Stimulated activated naive CD8-positive, alpha-beta T cell treated with anti-CD3 and anti-CD28 coated beads, Interleukin-15, Interleukin-2, amounts not matched to agents 100 ng/mL and 50 ng/mL, for 24 hours (primary cell): Measurements from ENCODE around the gene MMP19.
"Not testable (repeated sequence)": the region's sequence is repeated elsewhere in the genome, so short reads cannot be mapped to it uniquely, and the experiment has no call there.

Source experiments
- H3K27ac Mint-ChIP-seq: one replicate; pipeline ENCODE4 v1.8.0; 2021; ENCODE audit warnings: mild to moderate bottlenecking, mixed read lengths
- H3K27me3 Mint-ChIP-seq: one replicate; pipeline ENCODE4 v1.8.0; 2021; ENCODE audit warnings: mixed read lengths
- H3K36me3 Mint-ChIP-seq: one replicate; pipeline ENCODE4 v1.8.0; 2021; ENCODE audit warnings: low read depth, mixed read lengths
- H3K4me1 Mint-ChIP-seq: one replicate; pipeline ENCODE4 v1.8.0; 2021; ENCODE audit warnings: low read depth, mixed read lengths
- H3K4me3 Mint-ChIP-seq: one replicate; pipeline ENCODE4 v1.8.0; 2021; ENCODE audit warnings: mild to moderate bottlenecking, mixed read lengths
- H3K9me3 Mint-ChIP-seq: one replicate; pipeline ENCODE4 v1.8.0; 2021; ENCODE audit warnings: mixed read lengths

MMP19 gene

DNA sequence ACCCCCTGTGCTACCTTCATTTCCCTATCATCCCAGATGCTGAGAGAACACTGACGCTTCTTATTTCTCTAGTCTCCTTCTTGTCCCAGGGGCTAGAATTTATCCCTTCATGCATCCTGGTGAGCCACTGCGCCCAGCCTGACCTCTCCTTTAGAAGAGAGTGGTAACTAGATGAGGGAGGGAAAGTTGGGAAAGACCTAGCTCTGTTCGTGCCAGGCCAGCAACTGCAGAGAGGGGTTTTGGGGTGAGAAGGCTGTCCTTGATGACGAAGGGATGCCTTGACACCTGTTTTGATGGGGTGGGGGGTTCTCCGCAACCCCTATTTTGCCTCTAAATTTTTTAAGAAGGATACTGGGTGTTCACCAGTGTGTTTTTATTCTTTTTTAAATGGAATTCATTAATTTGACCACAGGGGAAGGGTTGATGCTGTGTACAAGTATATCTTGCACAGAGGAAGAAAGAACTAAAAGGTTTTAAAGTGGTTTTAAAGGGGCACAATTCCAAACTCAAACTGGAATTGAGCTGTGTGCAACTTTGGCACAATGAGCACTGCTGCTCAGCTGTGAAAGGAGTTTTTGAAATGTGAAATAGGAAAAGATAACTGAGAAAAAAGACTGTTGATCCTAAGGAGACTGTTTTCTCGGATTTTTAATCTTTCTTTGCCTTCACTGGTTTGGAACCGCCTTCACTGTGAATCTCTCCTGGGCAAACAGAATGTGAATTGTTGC is 7.0 kb upstream of the MMP19 start:
- Mint-ChIP-seq H3K4me1 (peaks cover 17% of the 10 kb centered on the region), H3K27me3 (no peaks in the 10 kb centered on the region), H3K9me3 (no peaks in the 10 kb centered on the region), H3K4me3 (no peak overlapping the region), H3K27ac (no peak overlapping the region), H3K36me3 (no peaks in the 10 kb centered on the region)

GRCh38 chr12:55847603-55848291 is 5.0 kb upstream of the MMP19 start:
- Mint-ChIP-seq H3K27me3 (no peaks in the 10 kb centered on the region), H3K4me3 (peak overlapping the region; percentile 32), H3K4me1 (peaks cover 17% of the 10 kb centered on the region), H3K9me3 (no peaks in the 10 kb centered on the region), H3K36me3 (no peaks in the 10 kb centered on the region), H3K27ac (peak overlapping the region; percentile 88)

DNA sequence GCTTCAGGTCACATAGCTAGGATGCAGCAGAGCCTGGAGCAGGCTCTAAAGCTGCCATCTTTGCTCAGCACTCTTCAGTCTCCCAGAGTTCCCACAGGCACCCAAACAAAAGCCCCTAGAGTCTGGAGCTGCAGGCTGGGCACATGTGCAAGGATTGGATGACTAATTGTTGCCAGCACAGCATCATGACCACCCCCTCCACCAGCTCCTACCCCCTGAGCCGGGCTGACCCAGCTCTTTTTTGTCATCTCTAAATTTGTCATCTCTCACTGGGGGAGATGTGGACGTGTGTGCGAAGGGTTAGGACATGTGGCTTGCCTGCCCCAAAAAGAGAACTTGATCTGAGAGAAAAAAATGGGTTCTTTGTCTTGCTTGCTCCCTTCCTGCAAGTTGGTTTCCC is 4.3 kb upstream of the MMP19 start:
- Mint-ChIP-seq H3K4me1 (peaks cover 17% of the 10 kb centered on the region), H3K27ac (peak overlapping the region; percentile 88), H3K4me3 (peak overlapping the region; percentile 32), H3K9me3 (no peaks in the 10 kb centered on the region), H3K36me3 (no peaks in the 10 kb centered on the region), H3K27me3 (no peaks in the 10 kb centered on the region)

DNA sequence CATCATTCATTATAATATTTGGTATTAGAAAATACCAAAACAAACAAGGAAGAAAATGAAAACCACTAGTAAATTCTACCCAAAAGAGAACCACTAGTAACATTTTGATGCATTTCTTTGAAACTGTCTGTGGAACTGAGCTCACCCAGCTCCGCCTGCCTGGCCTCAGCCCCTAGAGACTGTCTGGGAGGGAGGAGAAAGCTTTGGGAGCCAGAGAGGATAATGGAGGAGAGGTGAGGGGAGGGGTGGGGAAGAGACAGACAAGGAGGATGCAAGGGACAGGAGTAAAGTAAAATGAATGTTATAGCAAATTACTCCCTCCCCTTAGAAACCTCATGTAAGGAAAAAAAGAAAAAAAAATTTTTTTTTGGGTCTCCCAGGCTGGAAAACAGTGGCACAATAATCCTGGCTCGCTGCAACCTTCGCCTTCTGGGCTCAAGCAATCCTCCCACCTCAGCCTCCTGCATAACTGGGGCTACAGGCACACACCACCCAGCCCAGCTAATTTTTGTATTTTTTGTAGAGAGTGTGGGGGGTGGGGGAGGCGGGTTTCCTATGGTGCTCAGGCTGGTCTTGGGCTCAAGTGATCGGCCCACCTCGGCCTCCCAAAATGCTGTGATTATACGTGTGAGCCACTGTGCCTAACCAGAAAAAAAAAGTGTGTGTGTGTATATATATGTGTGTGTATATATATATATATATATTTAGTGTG is 3.2 kb upstream of the MMP19 start:
- no peaks in the 10 kb centered on the region for H3K9me3 Mint-ChIP-seq
- H3K27me3 Mint-ChIP-seq: no peaks in the 10 kb centered on the region
- no peak overlapping the region for H3K4me3 Mint-ChIP-seq
- H3K36me3 Mint-ChIP-seq: no peaks in the 10 kb centered on the region
- H3K4me1 Mint-ChIP-seq: peaks cover 17% of the 10 kb centered on the region
- no peak overlapping the region for H3K27ac Mint-ChIP-seq

DNA sequence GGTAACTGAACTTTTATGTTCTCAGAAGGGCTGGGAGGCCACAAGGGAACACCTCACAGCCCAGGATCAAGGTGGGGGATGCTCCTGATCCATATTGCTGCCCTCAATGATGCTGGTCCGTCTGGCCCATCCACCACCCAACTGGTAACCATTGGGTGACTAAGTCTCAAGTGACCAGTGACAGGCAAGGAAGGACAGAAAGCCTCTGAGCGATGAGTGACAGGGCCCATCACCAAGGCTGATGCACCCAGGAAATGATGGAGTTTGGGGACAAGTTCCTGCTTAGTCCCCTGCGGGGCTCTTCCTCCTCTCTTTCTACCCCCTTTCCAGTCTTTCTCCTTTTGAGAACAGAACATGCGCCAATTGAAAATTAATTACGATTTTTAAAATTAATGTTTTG is 2.6 kb upstream of the MMP19 start:
- Mint-ChIP-seq H3K9me3 (no peaks in the 10 kb centered on the region), H3K36me3 (no peaks in the 10 kb centered on the region), H3K27ac (no peak overlapping the region), H3K27me3 (no peaks in the 10 kb centered on the region), H3K4me3 (no peak overlapping the region), H3K4me1 (peaks cover 17% of the 10 kb centered on the region)

DNA sequence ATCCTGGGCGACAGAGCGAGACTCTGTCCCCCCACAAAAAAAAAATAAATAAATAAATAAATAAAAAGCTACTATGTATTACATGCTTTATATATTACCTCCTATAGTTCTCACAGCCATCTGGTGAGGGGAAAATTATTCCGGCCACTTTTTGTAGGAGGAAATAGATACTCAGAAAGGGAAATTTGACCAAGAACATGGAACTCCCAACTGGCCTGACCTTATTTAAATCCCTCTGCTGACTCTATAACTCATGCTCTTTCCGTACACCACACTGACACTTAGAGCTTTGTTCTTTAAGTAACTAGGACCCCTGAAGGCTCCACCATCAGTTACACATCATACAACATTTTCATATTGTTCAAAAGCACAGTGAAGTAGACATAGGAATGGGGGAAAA is 2.2 kb upstream of the MMP19 start:
- Mint-ChIP-seq H3K9me3 (no peaks in the 10 kb centered on the region), H3K27me3 (no peaks in the 10 kb centered on the region), H3K36me3 (no peaks in the 10 kb centered on the region), H3K27ac (no peak overlapping the region), H3K4me3 (no peak overlapping the region), H3K4me1 (peaks cover 17% of the 10 kb centered on the region)

DNA sequence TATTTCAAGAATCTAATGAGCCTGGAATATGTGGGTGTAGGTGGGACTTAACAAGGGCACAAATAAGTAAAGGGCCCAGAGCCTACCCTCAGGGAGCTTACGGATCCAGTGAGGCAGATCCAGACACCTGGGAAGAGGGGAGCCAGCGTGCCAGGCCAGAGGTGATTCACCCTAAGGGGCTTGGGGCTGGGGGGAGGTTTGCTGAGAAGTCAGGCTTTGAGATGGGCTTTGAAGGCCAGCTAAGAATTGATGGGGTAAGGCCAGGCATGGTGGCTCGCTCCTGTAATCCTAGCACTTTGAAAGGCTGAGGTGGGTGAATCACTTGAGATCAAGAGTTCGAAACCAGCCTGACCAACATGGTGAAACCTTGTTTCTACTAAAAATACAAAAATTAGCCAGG is 695 bp upstream of the MMP19 start:
- Mint-ChIP-seq H3K9me3 (no peaks in the 10 kb centered on the region), H3K27me3 (no peaks in the 10 kb centered on the region), H3K4me3 (no peak overlapping the region)

GRCh38 chr12:55840581-55841351 is 2.0 kb downstream of the MMP19 start:
- Mint-ChIP-seq H3K9me3 (no peaks in the 10 kb centered on the region), H3K27ac (no peak overlapping the region), H3K4me3 (no peak overlapping the region), H3K36me3 (no peaks in the 10 kb centered on the region), H3K4me1 (no peaks in the 10 kb centered on the region), H3K27me3 (no peaks in the 10 kb centered on the region)

More for the DNA sequence above, 695 bp upstream of the MMP19 start:
- Mint-ChIP-seq H3K27ac (no peak overlapping the region), H3K4me1 (peaks cover 13% of the 10 kb centered on the region), H3K36me3 (no peaks in the 10 kb centered on the region)

GRCh38 chr12:55839345-55840140 is 3.2 kb downstream of the MMP19 start:
- H3K27me3 Mint-ChIP-seq: no peaks in the 10 kb centered on the region
- H3K9me3 Mint-ChIP-seq: no peaks in the 10 kb centered on the region
- no peaks in the 10 kb centered on the region for H3K36me3 Mint-ChIP-seq
- H3K4me1 Mint-ChIP-seq: no peaks in the 10 kb centered on the region
- no peak overlapping the region for H3K27ac Mint-ChIP-seq
- no peak overlapping the region for H3K4me3 Mint-ChIP-seq

DNA sequence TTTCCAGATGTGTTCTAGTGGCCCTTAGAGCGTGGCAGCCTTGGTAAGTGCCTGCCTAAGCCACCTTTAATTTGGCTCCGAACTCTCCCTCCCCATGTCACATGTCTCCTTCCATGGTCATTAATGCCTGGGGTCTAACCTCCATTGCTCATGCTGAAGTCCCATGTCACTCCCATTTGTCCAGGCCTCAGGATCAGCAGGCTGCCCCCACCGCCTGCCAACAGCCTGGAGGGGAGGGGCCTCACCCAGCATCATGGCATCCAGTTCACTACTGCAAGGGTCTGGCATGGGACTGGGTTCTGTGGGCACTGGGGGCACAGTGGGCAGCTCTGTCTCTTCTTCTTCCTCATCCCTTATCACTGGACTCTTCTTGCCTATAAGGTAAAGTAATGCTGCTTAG is 4.4 kb downstream of the MMP19 start:
- H3K9me3 Mint-ChIP-seq: no peaks in the 10 kb centered on the region
- no peak overlapping the region for H3K4me3 Mint-ChIP-seq
- no peak overlapping the region for H3K27ac Mint-ChIP-seq
- no peaks in the 10 kb centered on the region for H3K36me3 Mint-ChIP-seq
- no peaks in the 10 kb centered on the region for H3K27me3 Mint-ChIP-seq
- H3K4me1 Mint-ChIP-seq: no peaks in the 10 kb centered on the region

DNA sequence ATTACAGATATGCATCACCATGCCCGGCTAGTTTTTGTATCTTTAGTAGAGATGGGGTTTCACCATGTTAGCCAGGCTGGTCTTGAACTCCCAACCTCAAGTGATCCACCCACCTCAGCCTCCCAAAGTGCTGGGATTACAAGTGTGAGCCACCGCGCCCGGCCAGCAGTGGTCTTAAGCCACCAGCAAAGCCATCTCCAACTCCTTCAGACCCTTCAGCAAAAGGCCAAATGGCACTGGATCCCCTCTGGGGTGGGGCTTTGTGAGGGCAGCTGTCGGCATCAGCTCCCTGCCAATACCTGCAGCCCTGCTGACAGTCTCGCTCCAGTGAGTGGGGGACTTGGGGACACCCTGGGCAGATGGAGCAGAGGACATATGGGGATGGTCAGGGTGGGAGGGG is 8.3 kb downstream of the MMP19 start:
- H3K27ac Mint-ChIP-seq, H3K36me3 Mint-ChIP-seq, H3K9me3 Mint-ChIP-seq, H3K27me3 Mint-ChIP-seq, H3K4me3 Mint-ChIP-seq: not testable (repeated sequence)
- H3K4me1 Mint-ChIP-seq: peaks cover 14% of the 10 kb centered on the region

DNA sequence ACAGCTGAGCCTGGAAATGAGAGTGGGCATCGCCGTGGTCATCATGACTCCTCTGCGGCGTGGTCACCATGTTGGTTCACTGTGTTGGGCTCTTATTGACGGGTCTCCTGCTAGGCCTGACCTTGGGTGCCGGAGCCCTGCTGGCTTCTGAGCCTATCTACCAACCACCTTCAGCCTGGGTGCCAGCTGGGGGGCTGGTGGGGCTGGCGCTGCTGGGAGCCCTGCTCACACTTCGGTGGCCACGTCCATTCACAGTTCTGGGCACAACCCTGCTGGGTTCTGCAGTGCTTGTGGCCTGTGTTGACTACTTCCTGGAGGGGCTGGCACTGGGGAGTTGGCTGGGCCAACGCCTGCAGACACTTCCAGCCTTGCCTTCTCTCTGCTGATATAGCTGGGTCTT is 9.7 kb downstream of the MMP19 start:
- Mint-ChIP-seq H3K27ac (no peak overlapping the region), H3K4me1 (peaks cover 22% of the 10 kb centered on the region), H3K4me3 (no peak overlapping the region)

DNA sequence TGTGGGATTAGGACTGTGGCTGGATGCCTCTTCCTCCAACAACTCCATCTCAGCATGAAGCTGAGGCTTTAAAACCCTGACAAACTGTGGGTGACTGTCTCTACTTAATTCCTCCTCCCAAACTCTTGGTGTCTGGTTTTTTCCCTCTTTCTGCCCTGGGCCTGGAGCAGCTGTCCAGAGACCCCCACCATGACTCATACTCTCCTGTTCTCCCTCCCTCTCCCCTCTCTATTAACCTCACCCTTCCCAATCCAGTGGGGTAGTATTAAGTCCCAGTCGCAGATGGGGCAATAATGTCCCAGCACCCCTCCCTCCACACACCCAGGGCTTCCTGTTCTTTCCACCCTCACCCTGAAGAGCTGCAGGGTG is 11.3 kb downstream of the MMP19 start:
- Mint-ChIP-seq H3K27ac (peak overlapping the region; percentile 63), H3K27me3 (no peaks in the 10 kb centered on the region), H3K4me3 (peak overlapping the region; percentile 99), H3K9me3 (no peaks in the 10 kb centered on the region), H3K4me1 (peaks cover 33% of the 10 kb centered on the region), H3K36me3 (peaks cover 9% of the 10 kb centered on the region)

More for the DNA sequence above, 9.7 kb downstream of the MMP19 start:
- Mint-ChIP-seq H3K36me3 (peaks cover 2% of the 10 kb centered on the region), H3K27me3 (no peaks in the 10 kb centered on the region), H3K9me3 (no peaks in the 10 kb centered on the region)
